Measurements from ENCODE around the gene LAMTOR4.

DNA sequence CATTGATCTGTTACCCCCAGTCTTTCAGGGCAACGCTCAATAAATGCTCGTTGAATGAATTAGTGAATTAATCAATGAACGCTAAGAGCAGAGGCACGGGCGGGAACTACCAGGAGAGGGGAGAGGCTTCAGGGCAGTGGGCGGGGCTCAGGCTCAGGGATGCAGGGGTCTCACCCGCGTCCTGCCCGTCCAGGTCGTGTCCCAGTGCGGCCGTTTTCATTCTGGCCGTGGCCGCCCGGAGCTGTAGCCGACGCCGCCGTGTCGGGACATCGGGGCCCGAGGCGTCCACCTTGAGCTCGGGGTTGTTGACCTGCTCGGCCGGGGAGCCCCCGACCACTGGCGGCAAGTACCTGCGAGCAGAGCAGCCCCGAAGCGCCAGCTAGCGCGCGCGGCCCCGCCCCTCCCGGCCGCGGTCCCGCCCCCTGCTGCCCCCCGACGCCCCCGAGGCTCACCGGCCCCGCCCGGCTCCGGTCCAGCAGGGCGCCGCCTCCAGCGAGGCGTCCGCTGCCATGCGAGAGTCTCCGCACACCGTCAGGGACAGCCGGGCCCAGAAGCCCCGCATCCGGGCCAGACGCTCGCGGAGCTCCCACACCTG, 22.5 kb downstream of the LAMTOR4 start:
- TF ChIP-seq, protein P1, sequence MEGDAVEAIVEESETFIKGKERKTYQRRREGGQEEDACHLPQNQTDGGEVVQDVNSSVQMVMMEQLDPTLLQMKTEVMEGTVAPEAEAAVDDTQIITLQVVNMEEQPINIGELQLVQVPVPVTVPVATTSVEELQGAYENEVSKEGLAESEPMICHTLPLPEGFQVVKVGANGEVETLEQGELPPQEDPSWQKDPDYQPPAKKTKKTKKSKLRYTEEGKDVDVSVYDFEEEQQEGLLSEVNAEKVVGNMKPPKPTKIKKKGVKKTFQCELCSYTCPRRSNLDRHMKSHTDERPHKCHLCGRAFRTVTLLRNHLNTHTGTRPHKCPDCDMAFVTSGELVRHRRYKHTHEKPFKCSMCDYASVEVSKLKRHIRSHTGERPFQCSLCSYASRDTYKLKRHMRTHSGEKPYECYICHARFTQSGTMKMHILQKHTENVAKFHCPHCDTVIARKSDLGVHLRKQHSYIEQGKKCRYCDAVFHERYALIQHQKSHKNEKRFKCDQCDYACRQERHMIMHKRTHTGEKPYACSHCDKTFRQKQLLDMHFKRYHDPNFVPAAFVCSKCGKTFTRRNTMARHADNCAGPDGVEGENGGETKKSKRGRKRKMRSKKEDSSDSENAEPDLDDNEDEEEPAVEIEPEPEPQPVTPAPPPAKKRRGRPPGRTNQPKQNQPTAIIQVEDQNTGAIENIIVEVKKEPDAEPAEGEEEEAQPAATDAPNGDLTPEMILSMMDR (IDR thresholded peaks at IDR 0.05 in 4 of 5, conservative IDR thresholded peaks at IDR 0.05 in 1 of 5): no peak
- no peak for TF ChIP-seq POLR2A (IDR thresholded peaks at IDR 0.05)
